Ramos (cell line): ENCODE results near the gene RORC.
"Not testable (repeated sequence)": the region's sequence is repeated elsewhere in the genome, so short reads cannot be mapped to it uniquely, and the experiment has no call there.

Source experiments
- in situ Hi-C: fragments of 300-500 bp; cut with MboI; formaldehyde crosslinking; loops from one replicate; pipeline ENCODE4 v1.14.3; 2022; ENCODE audit warnings: low sequenced_read_pairs; ENCODE audit not compliant: unreplicated experiment

Gene RORC

DNA sequence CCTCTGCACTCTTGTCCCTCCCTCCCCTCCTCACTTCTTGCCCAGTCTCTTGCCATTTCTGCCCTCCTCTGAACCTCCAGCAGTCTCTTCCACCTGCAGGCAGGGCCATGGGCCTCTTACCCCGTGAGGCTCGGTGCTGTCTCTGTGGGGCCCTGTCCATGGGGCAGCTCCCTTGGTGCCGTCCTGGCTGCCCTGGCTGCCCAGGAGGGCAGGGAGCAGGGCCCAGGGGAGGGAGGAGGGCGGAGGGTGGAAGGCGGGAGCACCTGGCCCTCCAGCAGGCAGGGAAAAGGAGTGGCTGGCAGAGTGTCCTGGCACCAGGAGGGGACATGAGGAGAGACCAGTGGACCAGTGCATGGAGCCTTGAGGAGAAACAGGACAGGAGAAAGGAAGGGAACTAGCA is at the start of gene RORC:
TSS of gene RORC (minus strand) at position 198 of the 400 bp plus-strand sequence. CDS start at position 160, 38 bp downstream.
- in situ Hi-C loops: no loop called here

DNA sequence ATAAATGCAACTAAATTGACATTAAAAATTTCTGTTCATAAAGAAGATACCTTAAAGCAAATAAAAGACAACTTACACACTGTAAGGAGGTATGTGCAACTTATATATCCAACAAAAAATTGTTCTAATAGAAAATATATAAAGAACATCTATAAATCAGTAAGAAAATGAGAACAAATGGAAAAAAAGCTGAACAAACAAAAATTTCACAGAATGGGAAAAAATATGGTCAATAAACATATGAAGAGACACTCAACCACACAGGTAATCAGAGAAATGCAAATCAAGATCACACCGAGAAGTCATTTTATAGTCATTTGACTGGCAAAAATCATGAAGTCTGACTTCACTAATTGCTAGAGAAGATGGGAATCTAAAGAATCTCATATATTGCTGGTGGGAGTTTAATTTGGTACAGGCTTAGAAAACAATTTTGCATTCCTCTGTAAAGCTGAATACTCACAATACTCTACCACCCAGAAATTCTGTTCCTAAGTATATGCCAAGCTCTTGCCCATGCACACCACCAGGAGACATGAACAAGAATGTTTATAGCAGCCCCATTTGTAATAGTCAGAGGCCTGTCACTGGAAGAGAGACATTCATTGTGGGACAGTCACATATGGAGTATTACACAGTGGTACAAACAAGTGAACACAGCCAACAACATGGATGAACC is 44.0 kb upstream of the RORC start:
- in situ Hi-C loops: no loop called here

- in situ Hi-C loops: not testable (repeated sequence)
These were observed 41.2 kb upstream of the RORC start for GRCh38 chr1:151872776-151873175.

DNA sequence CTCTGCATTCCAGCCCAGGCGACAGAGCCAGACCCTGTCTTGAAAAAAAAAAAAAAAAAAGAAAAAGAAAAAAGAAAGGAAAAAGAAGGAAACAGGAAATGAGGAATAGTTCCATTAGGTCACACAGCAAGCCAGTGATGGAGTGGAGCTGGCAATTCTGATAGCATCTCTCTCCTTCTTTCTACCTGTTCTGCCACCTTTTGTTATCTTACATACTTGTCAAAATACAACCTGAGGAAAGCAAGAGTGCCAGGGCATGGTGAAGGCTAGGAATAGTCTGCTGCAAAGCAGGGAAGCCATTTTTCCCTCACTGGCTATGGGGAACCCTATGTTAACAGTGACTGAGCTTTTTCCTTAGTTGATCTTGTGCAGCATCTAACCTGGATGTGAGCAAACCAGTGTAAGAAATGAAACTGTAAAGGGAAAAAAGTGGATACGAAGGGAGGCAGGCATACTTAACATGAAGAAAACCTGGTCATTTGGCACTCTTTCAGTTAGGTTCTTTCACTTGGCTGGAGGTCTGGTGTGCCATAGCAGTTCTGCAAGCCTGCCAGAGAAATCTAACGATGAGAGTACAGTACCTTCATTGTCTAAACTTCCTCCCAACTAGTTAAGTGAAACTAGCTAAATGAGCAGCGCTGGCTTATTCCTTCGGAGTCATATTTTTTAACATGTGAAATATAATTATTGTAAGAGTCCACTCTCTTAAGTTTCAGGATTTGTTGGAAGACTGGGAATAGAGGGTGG is 39.9 kb upstream of the RORC start:
- in situ Hi-C loops: no loop called here

GRCh38 chr1:151868486-151868885 is 36.9 kb upstream of the RORC start:
- in situ Hi-C loops: no loop called here

DNA sequence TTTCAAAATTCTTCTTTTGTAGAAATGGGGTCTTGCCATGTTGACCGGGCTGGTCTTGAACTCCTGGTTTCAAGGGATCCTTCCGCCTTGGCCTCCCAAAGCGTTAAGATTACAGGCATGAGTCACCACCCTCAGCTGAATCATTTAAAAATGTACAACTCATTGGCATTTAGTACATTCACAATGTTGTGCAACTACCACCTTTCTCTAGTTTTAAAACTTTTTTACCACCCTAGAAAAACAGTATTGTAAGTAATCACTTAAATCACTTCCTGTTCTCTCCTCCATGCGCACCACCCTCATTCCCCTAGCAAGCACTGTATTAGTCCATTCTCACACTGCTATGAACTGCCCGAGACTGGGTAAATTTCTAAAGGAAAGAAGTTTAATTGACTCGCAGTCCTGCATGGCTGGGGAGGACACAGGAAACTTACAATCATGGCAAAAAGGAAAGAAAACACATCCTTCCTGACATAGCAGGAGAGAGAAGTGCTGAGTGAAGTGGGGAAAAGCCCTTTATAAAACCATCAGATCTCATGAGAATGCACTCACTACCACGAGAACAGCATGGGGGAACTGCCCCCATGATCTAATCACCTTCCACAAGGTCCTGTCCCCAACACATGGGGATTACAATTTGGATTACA is 36.3 kb upstream of the RORC start:
- in situ Hi-C loops: no loop called here

DNA sequence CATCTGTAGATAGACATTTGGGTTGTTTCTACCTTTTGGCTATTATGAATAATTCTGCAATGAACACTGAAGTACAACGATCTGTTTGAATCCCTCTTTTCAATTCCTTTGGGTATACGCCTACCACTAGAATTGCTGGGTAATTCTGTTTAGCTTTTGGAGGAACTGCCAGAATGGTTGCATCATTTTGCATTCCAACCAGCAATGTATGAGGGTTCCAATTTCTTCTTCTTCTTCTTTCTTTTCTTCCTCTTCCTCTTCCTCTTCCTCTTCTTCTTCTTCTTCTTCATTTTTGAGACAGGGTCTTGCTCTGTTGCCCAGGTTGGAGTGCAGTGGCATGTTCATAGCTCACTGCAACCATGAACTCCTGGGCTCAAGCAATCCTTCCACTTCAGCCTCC is 35.7 kb upstream of the RORC start:
- in situ Hi-C loops: no loop called here

DNA sequence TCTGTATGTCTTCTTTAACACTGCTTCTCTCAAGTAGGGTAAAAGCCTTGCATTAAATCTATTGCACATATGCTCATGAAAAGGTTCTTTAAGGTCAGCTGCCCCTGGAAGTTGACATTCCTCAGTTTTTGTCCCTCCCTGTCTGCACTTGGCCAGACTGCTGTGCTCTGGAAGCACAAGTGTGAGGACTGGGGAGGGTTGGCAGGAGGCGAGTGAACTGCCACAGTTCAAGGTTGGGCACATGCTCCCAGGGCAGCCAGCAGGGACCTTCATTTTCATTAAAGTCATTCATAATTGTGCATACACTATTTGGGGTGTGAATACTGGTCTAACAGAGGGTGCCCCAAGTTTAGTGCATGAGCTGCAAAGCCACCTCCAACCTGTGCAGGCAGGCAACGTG is 32.8 kb upstream of the RORC start:
- in situ Hi-C loops: no loop called here

GRCh38 chr1:151862604-151863003 is 31.0 kb upstream of the RORC start:
- in situ Hi-C loops: no loop called here

DNA sequence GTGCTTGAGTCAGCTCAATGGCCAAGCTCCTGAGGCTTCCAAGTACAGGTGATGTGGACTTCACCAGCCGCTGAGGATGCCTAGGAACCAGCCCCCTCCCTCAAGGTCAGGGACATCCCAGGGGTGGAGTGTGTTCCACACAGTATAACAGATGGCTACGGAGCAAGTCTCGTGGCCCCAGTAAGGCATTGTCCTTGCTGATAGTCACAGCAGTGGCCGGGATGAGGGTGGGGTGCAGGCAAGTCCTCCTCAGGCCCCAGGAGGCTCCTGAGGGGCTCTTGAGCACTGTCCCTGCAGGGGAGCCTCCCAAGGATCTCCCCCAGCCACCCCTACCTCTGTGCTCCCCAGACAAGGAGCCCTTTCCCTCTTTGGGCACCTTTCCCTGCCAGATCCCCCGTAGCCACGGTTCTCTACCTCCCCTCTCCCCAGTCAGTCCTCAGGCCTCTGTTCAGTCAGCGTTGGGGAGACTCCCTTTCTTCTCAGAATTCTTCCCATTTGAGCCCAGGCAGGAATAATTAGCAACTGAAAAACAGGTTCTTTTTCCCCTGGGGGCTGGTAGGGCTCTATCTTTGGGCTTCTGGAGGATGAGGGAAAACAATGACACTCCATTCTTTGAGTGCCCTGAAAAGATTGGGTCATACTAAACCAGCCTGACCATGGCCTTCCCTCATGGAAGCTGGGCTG is 29.0 kb upstream of the RORC start:
- in situ Hi-C loops: no loop called here

DNA sequence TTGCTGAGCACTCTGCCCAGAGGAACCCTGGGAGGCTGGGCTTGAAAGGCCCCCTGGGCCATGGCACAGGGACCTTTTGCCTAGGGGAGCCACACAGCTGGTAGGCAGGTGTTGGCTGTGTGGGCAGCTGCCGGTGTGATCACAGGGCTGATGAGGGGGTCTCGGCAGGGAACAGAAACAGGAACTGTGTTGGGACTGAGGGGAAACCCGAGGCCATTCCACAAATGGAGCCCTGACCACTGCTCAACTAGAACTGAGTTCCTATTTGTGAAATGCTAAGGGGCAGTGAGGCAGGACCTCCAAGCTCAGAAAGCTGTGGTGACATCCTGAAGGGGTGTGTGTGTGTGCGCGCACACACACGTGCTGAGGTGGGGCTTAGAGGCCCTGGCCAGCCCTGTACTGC is 28.3 kb upstream of the RORC start:
- in situ Hi-C loops: no loop called here

DNA sequence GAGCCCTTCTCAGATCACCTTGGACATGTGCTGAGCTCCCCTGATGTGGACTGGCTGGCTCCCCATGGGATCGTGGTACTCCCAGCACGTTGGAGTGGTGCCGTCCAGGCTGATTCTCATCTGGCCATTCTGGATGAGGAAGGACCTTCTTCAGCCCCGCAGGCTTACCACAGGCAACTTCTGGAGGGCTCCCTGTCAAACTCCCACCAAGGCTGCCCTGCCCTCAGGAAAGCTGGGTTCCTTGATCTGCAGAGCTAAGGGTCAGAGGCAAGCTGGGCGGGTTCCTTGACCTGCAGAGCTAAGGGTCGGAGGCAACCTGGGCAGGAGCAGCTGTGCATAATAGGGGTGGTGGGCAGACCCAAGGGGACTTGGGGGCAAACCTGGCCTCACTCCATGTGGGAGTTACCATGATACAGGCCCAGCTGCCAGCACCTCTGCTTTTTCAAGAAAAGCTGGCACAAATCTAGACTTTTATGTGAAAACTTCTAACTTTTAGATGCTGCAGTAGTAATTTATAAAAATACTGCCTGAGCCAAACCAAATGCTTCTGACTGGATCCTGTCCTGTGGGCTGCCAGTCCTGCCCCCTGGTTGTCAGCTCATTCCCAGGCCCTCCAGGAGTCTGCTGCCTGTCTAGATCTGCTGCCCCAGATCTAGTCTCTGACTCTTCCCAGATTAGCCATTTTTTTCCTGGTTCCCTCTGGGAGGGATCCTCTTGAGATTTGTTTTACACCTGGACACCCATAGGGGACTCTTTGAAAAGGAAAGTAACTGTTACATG is 27.5 kb upstream of the RORC start:
- in situ Hi-C loops: no loop called here

DNA sequence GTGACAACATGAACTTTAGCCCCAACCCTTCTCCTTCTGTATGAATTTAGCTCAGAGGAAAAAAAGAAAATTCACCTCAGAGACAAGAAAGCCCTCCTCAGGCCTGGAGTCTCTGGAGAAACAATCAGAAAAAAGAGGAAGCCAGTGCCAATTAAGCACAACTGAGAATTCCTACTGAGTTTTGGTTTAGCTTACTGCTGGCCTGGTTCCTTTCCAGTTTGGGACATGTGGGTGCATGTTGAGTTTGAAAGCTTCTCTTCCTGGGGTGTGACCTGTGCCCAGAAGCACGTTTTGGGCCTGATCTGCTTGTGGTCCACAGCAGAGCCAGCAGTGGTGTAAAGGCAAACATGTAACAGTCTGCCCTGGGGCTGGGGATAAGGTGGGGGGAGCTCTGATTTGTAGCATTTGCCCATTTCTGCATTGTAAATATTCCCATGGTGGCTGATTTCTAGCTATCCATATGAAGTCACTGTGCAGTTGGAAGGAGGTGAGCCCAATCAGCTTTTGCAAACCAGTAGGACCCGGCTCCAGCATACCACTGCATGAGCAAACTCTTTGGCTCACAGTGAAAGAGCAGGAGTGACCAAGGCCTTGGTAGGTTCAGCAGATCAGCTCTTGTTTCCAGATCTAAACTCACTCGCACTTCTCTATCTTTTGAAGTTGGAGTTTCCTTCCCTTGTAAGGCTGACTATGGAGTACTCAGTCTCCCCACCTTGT is 26.6 kb upstream of the RORC start:
- in situ Hi-C loops: no loop called here

DNA sequence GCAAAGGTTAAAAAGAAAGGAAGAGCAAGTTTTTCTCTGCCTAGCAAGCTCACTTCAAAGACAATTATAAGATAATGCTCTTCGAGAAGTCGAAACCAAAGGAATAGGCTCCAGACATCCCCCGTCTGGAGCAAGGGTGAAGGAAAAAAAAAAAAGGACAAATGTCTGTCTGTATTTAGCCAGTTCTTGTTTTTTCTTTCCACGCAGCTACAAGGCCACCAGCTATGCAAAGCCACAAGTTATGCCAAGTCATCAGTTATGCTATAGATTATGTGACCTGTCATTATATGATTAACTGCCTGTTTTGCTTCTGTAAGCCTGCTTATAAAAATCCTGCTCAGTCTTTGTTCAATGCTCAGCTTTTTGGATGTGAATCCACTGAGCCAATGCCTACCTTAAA is 24.3 kb upstream of the RORC start:
- in situ Hi-C loops: no loop called here

GRCh38 chr1:151855516-151855915 is 23.9 kb upstream of the RORC start:
- in situ Hi-C loops: not testable (repeated sequence)

DNA sequence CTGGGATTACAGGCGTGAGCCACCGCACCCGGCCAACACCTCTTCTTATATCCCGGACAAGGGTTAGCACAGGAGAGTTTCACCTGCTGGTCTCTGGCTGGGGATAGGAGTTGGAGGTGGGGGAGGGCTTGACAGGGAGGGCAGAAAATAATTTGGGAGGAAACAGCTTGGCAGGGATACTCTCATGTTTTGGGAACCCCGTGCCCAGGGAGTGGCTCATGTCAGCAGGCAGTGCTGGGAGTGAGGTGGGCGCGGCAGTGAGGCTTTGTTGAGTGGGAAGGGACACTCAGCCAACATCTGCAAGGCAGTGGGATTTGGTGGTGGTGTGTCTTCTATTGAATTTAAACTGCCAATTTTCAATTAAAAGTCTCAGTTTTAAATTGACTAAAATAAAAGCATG is 23.1 kb upstream of the RORC start:
- in situ Hi-C loops: no loop called here

DNA sequence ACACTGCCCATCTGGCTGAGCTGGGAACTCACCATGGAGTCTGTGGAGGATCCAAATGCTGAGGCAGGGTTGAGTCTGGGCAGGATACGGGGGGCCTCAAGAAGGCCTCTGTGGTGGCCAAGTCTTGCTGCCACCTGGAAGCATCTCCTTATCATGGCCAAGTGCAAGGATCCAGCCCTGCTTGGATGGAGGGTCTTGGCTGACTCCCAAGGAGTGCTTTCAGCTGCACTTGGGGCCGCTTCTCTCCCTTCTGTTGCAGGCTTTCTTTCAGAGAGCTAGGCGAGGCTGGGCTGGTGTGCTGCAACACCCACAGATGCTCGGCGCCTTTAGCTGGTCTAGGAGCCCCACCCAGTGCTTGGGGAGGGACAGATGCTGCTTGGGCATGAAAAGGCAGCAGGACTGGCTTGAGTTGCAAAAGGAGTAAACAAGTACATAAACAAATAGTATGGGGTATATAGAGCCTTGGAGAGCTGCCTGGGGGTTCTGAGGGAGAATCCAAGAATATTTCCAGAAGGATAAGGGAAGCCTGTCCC is 21.9 kb upstream of the RORC start, which contains the start of gene THEM5:
TSS of gene THEM5 (minus strand) at position 302 of the 533 bp plus-strand sequence. CDS start at position 155, 147 bp downstream.
- in situ Hi-C loops: no loop called here

GRCh38 chr1:151852733-151853132 is 21.1 kb upstream of the RORC start:
- in situ Hi-C loops: no loop called here

- in situ Hi-C loops: no loop called here
These were observed 20.3 kb upstream of the RORC start for GRCh38 chr1:151851886-151852285.
